ENCODE measurements around the gene ITPK1.
A peak's percentile ranks its signal among the peaks of the same experiment; 100 is the strongest.

Gene ITPK1

DNA sequence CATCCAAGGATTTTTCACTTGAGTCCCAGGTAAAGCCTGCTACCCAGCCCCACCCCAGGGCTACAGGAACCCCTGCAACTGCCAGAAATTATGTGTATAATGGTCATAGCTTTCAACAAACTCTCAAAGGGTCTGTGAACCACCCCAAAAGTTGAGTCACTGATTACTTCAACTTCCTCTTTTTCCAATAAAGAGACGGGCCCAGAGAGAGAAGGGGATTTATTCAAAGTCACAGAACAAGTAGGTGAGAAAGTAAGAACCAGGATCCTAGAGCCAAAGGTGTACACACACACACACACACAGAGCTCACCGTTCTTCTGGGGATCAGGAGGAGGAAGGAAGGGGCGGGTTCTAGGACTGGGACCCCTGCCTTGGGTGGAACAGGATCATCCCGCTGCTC is 4.8 kb upstream of the ITPK1 start:
- TF ChIP-seq, protein P1, sequence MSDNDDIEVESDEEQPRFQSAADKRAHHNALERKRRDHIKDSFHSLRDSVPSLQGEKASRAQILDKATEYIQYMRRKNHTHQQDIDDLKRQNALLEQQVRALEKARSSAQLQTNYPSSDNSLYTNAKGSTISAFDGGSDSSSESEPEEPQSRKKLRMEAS (IDR thresholded peaks at IDR 0.05) = no peak
- no peak for TF ChIP-seq NFIC (IDR thresholded peaks at IDR 0.05)

DNA sequence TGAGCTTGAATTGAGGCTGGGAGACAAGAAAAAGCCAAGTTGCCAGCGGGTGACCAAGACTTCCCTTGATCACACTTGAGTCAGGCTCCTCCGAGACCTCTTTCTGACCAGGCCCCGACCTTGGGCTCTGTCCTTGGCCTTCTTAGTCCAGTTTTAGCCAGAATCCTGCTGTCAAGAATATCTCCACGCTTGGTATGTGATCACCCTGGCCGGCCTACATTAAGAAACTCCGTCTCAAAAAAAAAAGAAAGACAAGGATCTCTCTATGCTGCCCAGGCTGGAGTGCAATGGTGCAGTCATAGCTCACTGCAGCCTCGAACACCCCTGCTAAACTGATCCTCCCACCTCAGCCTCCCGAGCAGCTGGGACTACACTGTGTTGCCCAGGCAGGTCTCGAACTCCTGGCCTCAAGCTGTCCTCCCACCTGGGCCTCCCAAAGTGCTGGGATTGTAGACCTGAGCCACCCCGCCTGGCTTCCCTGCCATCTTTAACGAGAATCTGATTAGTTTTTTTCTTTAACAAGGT is 1.0 kb upstream of the ITPK1 start:
- TF ChIP-seq EP300 (IDR thresholded peaks at IDR 0.05; ENCODE audit: borderline replicate concordance) (no peak), YY1 (IDR thresholded peaks at IDR 0.05; ENCODE audit: low read depth) (no peak), TCF12 (IDR thresholded peaks at IDR 0.05; ENCODE audit: low read depth) (no peak), FOXM1 (IDR thresholded peaks at IDR 0.05; ENCODE audit: borderline replicate concordance, low read depth) (no peak), NFIC (IDR thresholded peaks at IDR 0.05) (no peak), EGR1 (IDR thresholded peaks at IDR 0.05) (no peak), RAD21 (IDR thresholded peaks at IDR 0.05; ENCODE audit: low read depth) (no peak), CREB1 (IDR thresholded peaks at IDR 0.05; ENCODE audit: low read depth) (no peak), TAF1 (IDR thresholded peaks at IDR 0.05; ENCODE audit: low read depth) (no peak), CEBPB (IDR thresholded peaks at IDR 0.05) (no peak)
- TF ChIP-seq, protein P2, sequence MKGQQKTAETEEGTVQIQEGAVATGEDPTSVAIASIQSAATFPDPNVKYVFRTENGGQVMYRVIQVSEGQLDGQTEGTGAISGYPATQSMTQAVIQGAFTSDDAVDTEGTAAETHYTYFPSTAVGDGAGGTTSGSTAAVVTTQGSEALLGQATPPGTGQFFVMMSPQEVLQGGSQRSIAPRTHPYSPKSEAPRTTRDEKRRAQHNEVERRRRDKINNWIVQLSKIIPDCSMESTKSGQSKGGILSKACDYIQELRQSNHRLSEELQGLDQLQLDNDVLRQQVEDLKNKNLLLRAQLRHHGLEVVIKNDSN (IDR thresholded peaks at IDR 0.05) = no peak
- TF ChIP-seq, protein P3, sequence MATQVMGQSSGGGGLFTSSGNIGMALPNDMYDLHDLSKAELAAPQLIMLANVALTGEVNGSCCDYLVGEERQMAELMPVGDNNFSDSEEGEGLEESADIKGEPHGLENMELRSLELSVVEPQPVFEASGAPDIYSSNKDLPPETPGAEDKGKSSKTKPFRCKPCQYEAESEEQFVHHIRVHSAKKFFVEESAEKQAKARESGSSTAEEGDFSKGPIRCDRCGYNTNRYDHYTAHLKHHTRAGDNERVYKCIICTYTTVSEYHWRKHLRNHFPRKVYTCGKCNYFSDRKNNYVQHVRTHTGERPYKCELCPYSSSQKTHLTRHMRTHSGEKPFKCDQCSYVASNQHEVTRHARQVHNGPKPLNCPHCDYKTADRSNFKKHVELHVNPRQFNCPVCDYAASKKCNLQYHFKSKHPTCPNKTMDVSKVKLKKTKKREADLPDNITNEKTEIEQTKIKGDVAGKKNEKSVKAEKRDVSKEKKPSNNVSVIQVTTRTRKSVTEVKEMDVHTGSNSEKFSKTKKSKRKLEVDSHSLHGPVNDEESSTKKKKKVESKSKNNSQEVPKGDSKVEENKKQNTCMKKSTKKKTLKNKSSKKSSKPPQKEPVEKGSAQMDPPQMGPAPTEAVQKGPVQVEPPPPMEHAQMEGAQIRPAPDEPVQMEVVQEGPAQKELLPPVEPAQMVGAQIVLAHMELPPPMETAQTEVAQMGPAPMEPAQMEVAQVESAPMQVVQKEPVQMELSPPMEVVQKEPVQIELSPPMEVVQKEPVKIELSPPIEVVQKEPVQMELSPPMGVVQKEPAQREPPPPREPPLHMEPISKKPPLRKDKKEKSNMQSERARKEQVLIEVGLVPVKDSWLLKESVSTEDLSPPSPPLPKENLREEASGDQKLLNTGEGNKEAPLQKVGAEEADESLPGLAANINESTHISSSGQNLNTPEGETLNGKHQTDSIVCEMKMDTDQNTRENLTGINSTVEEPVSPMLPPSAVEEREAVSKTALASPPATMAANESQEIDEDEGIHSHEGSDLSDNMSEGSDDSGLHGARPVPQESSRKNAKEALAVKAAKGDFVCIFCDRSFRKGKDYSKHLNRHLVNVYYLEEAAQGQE (IDR thresholded peaks at IDR 0.05; ENCODE audit: low read depth) = no peak
- TF ChIP-seq, protein P1 (IDR thresholded peaks at IDR 0.05) = no peak

DNA sequence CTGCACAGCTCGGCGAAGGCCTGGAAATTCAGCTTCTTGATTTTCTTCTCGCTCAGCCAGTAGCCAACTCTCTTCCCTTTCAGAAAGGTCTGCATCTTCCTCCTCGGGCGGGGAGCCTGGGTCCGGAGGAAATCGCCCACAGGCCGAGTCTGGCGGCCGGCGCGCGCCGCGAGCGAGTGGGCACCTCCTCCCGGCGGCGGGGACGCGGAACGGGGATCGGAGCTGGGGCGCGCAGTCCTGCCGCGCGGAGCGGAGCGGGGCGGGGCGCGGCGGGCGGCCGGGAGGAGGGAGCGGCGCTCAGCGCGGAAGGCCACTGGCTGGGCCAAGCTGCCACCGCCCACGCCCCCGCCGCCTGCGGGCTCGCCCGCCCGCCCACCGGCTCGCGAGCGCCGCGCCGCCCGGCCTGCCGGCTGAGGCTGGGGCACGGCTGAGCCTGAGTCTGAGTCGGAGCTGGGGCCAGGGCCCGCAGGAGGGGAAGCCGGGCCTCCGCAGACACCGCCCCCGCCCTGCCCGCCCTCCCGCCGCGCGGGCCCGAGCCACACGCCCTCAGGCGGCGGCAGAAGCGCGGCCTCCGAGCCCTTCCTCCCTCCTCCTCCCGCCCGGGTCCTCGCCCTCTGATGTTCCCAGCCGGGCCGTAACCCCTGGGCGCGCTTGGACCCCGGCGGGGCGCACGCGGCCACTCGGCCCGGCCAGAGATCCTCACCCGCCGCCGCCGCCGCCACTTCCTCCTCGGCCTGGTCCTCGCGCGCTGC is 480 bp downstream of the ITPK1 start:
- TF ChIP-seq YY1 (IDR thresholded peaks at IDR 0.05; ENCODE audit: low read depth) (no peak), TEAD4 (IDR thresholded peaks at IDR 0.05) (no peak), EGR1 (IDR thresholded peaks at IDR 0.05) (peak; percentile 79), FOXM1 (IDR thresholded peaks at IDR 0.05; ENCODE audit: borderline replicate concordance, low read depth) (no peak), ZBTB7A (IDR thresholded peaks at IDR 0.05; ENCODE audit: low read depth) (no peak; the same call in 1 of the 2 replicates)
- TF ChIP-seq, protein P3 (IDR thresholded peaks at IDR 0.05; ENCODE audit: low read depth) = no peak
- TF ChIP-seq, protein P1 (IDR thresholded peaks at IDR 0.05) = peak; percentile 21; the same call in 1 of the 2 replicates

DNA sequence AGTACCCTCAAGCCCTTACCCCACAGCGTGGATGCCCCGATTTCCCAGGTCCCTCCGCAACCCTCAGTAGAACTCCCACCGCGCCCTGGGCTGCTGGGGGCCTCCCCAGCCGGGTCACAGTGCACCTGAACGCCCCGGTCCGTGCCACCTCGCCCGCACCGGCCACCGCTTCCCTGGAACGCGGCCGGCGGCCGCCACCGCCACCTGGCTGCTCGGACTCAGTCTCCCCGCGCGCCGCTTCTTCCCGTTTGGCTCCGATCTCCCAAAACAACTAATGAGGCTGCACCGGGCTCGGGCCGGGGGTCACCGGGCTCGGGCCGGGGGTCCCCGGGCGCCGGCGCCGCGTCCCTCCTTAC is 1.0 kb downstream of the ITPK1 start:
- TF ChIP-seq EGR1 (IDR thresholded peaks at IDR 0.05) = no peak
- no peak for TF ChIP-seq TCF12 (IDR thresholded peaks at IDR 0.05; ENCODE audit: low read depth)
- TF ChIP-seq, protein P3 (IDR thresholded peaks at IDR 0.05; ENCODE audit: low read depth) = no peak
- TF ChIP-seq CEBPB (IDR thresholded peaks at IDR 0.05) = no peak
- no peak for TF ChIP-seq EP300 (IDR thresholded peaks at IDR 0.05; ENCODE audit: borderline replicate concordance)
- TF ChIP-seq TEAD4 (IDR thresholded peaks at IDR 0.05) = no peak
- TF ChIP-seq YY1 (IDR thresholded peaks at IDR 0.05; ENCODE audit: low read depth) = no peak
- TF ChIP-seq TAF1 (IDR thresholded peaks at IDR 0.05; ENCODE audit: low read depth) = no peak
- TF ChIP-seq, protein P2 (IDR thresholded peaks at IDR 0.05) = no peak
- TF ChIP-seq NFIC (IDR thresholded peaks at IDR 0.05) = no peak
- TF ChIP-seq RAD21 (IDR thresholded peaks at IDR 0.05; ENCODE audit: low read depth) = no peak
- TF ChIP-seq ZBTB7A (IDR thresholded peaks at IDR 0.05; ENCODE audit: low read depth) = no peak; the same call in 1 of the 2 replicates
- TF ChIP-seq CREB1 (IDR thresholded peaks at IDR 0.05; ENCODE audit: low read depth) = no peak
- no peak for TF ChIP-seq FOXM1 (IDR thresholded peaks at IDR 0.05; ENCODE audit: borderline replicate concordance, low read depth)
- TF ChIP-seq, protein P1 (IDR thresholded peaks at IDR 0.05) = no peak

Data from Ishikawa (cell line).